OCI-LY1 (cell line): Measurements from ENCODE around the gene PLXNA1.

Experiments
- H2AFZ ChIP-seq: fragments of 200-600 bp; sonication (generic), shearing (Covaris generic); 2 replicates; pipeline ENCODE4 v1.6.0; 2014; ENCODE audit warnings: antibody characterized with exemption, mild to moderate bottlenecking, low read length
- H3F3A ChIP-seq: fragments of 200-600 bp; sonication (generic), shearing (Covaris generic); 2 replicates; pipeline ENCODE4 v1.6.0; 2014; ENCODE audit warnings: mild to moderate bottlenecking, antibody characterized with exemption, low read length, moderate library complexity; ENCODE audit not compliant: insufficient read depth
- H3K27ac ChIP-seq: fragments of 200-600 bp; sonication (generic); 2 replicates; pipeline ENCODE4 v1.5.1; 2014; ENCODE audit warnings: low read length, mixed run types, mild to moderate bottlenecking, low read depth; ENCODE audit not compliant: poor library complexity, severe bottlenecking
- H3K27me3 ChIP-seq: fragments of 200-600 bp; sonication (generic); 2 replicates; pipeline ENCODE4 v1.6.0; 2014; ENCODE audit warnings: antibody characterized with exemption, mild to moderate bottlenecking, low read length, moderate library complexity; ENCODE audit not compliant: insufficient read depth
- H3K36me3 ChIP-seq: fragments of 200-600 bp; sonication (generic); 2 replicates; pipeline ENCODE4 v1.6.1; 2014; ENCODE audit warnings: mild to moderate bottlenecking, antibody characterized with exemption, low read length, moderate library complexity, mixed read lengths; ENCODE audit not compliant: insufficient read depth
- H3K4me1 ChIP-seq: fragments of 200-600 bp; sonication (generic); 2 replicates; pipeline ENCODE4 v1.5.1; 2014; ENCODE audit warnings: mild to moderate bottlenecking, low read length, moderate library complexity; ENCODE audit not compliant: insufficient read depth, severe bottlenecking
- H3K4me2 ChIP-seq: fragments of 200-600 bp; sonication (generic), shearing (Covaris generic); 2 replicates; pipeline ENCODE4 v1.6.1; 2014; ENCODE audit warnings: low read length
- H3K4me3 ChIP-seq: fragments of 200-600 bp; sonication (generic); 2 replicates; pipeline ENCODE4 v1.5.1; 2014; ENCODE audit warnings: low read length, low read depth, mild to moderate bottlenecking, mixed read lengths; ENCODE audit not compliant: poor library complexity, severe bottlenecking
- H3K79me2 ChIP-seq: fragments of 200-600 bp; shearing (Covaris generic); 2 replicates; pipeline ENCODE4 v1.6.1; 2016; ENCODE audit warnings: mixed run types, low read length, mixed read lengths; ENCODE audit not compliant: insufficient read depth
- H3K9ac ChIP-seq: fragments of 200-600 bp; sonication (generic), shearing (Covaris generic); 2 replicates; pipeline ENCODE4 v1.6.1; 2014; ENCODE audit warnings: mild to moderate bottlenecking, low read length, mixed read lengths
- H3K9me2 ChIP-seq: fragments of 200-600 bp; sonication (generic), shearing (Covaris generic); 2 replicates; pipeline ENCODE4 v1.6.1; 2014; ENCODE audit warnings: low read depth, mild to moderate bottlenecking, low read length, mixed read lengths
- H3K9me3 ChIP-seq: fragments of 200-600 bp; shearing (Covaris generic); 2 replicates; pipeline ENCODE4 v1.6.1; 2014; ENCODE audit warnings: low read length, mixed read lengths
- H4K20me1 ChIP-seq: fragments of 200-600 bp; sonication (generic), shearing (Covaris generic); 2 replicates; pipeline ENCODE4 v1.6.0; 2016; ENCODE audit warnings: mild to moderate bottlenecking, low read length; ENCODE audit not compliant: insufficient read depth
- EZH2 ChIP-seq: fragments of 200-600 bp; sonication (generic), shearing (Covaris generic); IDR thresholded peaks from 2 replicates; pipeline ENCODE4 v1.8.0; 2017; ENCODE audit warnings: borderline replicate concordance, mixed run types, mild to moderate bottlenecking, antibody characterized with exemption, low read length, moderate library complexity, mixed read lengths
- TF ChIP-seq, protein P1 (sequence below): fragments of 200-600 bp; sonication (generic), shearing (Covaris generic); IDR thresholded peaks from 2 replicates; pipeline ENCODE4 v1.5.1; 2017; ENCODE audit warnings: mild to moderate bottlenecking, antibody characterized with exemption, low read length, moderate library complexity, mixed read lengths

PLXNA1 gene

DNA sequence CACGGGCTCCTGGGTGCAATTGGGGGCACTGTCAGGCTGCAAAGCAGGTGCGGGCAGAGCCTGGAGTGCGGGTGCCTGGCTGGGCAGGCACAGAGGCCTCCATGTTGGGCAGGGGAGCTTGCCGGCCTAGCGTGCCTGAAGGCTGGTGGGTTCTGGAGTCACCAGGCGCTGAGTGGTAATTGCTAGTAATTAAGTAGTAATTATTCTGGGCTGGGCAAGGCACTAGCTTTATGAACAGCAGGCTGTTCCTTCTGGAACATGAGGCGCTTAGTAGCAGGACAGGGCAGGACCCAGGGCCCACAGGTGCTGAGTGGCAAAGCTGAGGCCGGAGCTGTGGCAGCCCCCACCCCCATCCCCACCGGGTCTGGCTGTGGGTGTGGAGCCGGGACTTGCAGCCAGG is 25.3 kb downstream of the PLXNA1 start:
- no peaks in the 10 kb centered on the region for H3K36me3 ChIP-seq
- H3K27me3 ChIP-seq: no peaks in the 10 kb centered on the region
- no peaks in the 10 kb centered on the region for H3K9me2 ChIP-seq
- no peaks in the 10 kb centered on the region for H4K20me1 ChIP-seq
- no peaks in the 10 kb centered on the region for H3F3A ChIP-seq
- H3K9ac ChIP-seq: no peak overlapping the region
- no peak overlapping the region for H3K4me2 ChIP-seq
- H3K27ac ChIP-seq: no peak overlapping the region
- H3K9me3 ChIP-seq: no peaks in the 10 kb centered on the region
- H3K79me2 ChIP-seq: no peaks in the 10 kb centered on the region
- no peak overlapping the region for H3K4me3 ChIP-seq
- no peak overlapping the region for H2AFZ ChIP-seq
- TF ChIP-seq EZH2: no peak
- TF ChIP-seq, protein P1, sequence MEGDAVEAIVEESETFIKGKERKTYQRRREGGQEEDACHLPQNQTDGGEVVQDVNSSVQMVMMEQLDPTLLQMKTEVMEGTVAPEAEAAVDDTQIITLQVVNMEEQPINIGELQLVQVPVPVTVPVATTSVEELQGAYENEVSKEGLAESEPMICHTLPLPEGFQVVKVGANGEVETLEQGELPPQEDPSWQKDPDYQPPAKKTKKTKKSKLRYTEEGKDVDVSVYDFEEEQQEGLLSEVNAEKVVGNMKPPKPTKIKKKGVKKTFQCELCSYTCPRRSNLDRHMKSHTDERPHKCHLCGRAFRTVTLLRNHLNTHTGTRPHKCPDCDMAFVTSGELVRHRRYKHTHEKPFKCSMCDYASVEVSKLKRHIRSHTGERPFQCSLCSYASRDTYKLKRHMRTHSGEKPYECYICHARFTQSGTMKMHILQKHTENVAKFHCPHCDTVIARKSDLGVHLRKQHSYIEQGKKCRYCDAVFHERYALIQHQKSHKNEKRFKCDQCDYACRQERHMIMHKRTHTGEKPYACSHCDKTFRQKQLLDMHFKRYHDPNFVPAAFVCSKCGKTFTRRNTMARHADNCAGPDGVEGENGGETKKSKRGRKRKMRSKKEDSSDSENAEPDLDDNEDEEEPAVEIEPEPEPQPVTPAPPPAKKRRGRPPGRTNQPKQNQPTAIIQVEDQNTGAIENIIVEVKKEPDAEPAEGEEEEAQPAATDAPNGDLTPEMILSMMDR: no peak
- no peaks in the 10 kb centered on the region for H3K4me1 ChIP-seq

DNA sequence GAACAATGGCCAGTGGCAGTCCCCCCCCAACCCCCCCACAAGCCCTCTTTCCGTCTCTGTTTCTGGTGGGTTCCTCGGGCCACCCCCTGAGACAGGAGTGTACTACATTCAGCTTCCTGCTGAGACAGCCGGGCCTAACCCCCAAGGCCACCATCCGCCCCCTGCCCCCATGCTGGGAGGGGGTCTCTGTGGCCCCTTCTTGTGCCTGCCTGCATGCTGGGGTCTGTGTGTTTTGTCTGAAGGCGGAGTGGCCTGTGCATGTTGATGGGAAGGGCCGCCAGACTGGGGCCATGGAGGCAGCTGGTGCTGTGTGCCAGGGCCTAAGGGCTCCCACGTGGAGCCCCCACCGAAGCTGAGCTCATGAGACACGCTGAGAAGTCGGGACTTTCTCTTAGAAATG is 26.6 kb downstream of the PLXNA1 start:
- H3K27me3 ChIP-seq: no peaks in the 10 kb centered on the region

DNA sequence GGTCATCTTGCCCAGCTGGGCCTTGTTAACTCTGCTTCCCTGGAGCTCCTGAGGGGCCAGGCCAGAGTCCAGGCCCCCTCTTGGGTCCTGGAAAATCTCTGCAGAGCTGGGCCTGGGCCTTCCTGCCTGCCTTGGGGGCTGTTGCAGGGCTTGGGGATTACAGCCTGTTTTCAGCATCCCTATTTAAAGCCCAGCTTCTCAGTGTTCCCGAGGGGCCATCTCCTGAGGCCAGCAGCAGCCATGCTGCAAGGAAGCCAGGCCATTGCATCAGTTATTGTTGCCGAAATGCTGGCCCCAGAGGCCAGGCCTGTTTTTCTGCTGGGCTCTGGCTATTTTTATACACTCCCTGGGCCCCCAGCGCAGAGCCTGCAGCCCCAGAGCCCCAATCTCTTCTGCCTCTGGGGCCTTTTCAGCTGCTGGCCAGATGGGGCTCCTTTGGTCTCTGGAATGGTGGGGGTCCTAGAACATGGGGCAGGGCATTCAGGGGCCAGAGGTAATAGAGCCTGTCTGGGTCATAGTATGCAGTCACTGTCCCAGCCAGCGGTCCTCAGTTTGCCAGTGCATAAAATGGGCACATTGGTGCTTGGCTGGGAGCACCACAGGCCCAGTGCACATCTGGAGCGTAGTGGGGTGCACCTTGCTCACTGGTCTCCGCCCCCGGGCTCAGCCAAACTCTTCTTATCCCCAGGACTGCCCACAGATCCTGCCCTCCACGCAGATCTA is 28.5 kb downstream of the PLXNA1 start:
- no peaks in the 10 kb centered on the region for H3K9me3 ChIP-seq
- no peak overlapping the region for H3K27ac ChIP-seq
- H3K4me1 ChIP-seq: no peaks in the 10 kb centered on the region
- no peak overlapping the region for H3K4me3 ChIP-seq
- H3K79me2 ChIP-seq: no peaks in the 10 kb centered on the region
- H4K20me1 ChIP-seq: no peaks in the 10 kb centered on the region
- H3K36me3 ChIP-seq: no peaks in the 10 kb centered on the region
- H2AFZ ChIP-seq: no peak overlapping the region
- no peaks in the 10 kb centered on the region for H3K27me3 ChIP-seq
- H3F3A ChIP-seq: no peaks in the 10 kb centered on the region
- H3K9me2 ChIP-seq: no peaks in the 10 kb centered on the region
- TF ChIP-seq, protein P1: no peak
- no peak for TF ChIP-seq EZH2
- no peak overlapping the region for H3K4me2 ChIP-seq
- H3K9ac ChIP-seq: no peak overlapping the region

More for the DNA sequence above, 26.6 kb downstream of the PLXNA1 start:
- H3K79me2 ChIP-seq: no peaks in the 10 kb centered on the region
- no peaks in the 10 kb centered on the region for H3K9me2 ChIP-seq
- no peak overlapping the region for H3K4me2 ChIP-seq
- H4K20me1 ChIP-seq: no peaks in the 10 kb centered on the region
- H3K4me3 ChIP-seq: no peak overlapping the region
- no peak overlapping the region for H2AFZ ChIP-seq
- H3K9ac ChIP-seq: no peak overlapping the region
- H3K9me3 ChIP-seq: no peaks in the 10 kb centered on the region
- H3F3A ChIP-seq: no peaks in the 10 kb centered on the region
- TF ChIP-seq, protein P1: no peak
- TF ChIP-seq EZH2: no peak
- H3K4me1 ChIP-seq: no peaks in the 10 kb centered on the region
- no peaks in the 10 kb centered on the region for H3K36me3 ChIP-seq
- H3K27ac ChIP-seq: no peak overlapping the region
